Hippocampal formation (tissue), 2 donors: ENCODE results near the gene CFB.

Experiments
- DNase-seq, 2 donors: peaks; one replicate each; lab custom pipeline; 2025; lab: John Stamatoyannopoulos, UW

CFB gene

GRCh38 chr6:31948306-31948705 is 2.4 kb downstream of the CFB start:
- DNase-seq: no peak

- DNase-seq: no peak
Observed at GRCh38 chr6:31948753-31949413, 3.0 kb downstream of the CFB start.

- DNase-seq: no peak
Observed at GRCh38 chr6:31949926-31950548, 4.1 kb downstream of the CFB start.

- peak in 1 of 2 donors; percentile 20 for DNase-seq
Observed at GRCh38 chr6:31952140-31952805, 6.4 kb downstream of the CFB start.

- no peak for DNase-seq
Observed at GRCh38 chr6:31952890-31953289, 7.0 kb downstream of the CFB start.

- DNase-seq: no peak
Observed at GRCh38 chr6:31954511-31954910, 8.6 kb downstream of the CFB start.

- DNase-seq: no peak
Observed at GRCh38 chr6:31956796-31957195, 10.9 kb downstream of the CFB start.

GRCh38 chr6:31958412-31958740 is 12.5 kb downstream of the CFB start:
- no peak for DNase-seq

- peak; percentile 98 for DNase-seq
Observed at GRCh38 chr6:31958741-31959739, 13.1 kb downstream of the CFB start, which contains the start of the genes NELFE and SKIC2. NELFE (minus strand) TSS chr6:31958971; CDS start chr6:31958446, 525 bp downstream. SKIC2 (plus strand) TSS chr6:31959175; CDS start chr6:31959193, 18 bp downstream.

GRCh38 chr6:31961616-31962015 is 15.7 kb downstream of the CFB start:
- DNase-seq: no peak

GRCh38 chr6:31963921-31964320 is 18.0 kb downstream of the CFB start:
- DNase-seq: no peak

GRCh38 chr6:31965700-31966099 is 19.8 kb downstream of the CFB start:
- DNase-seq: no peak

- DNase-seq: no peak
Observed at GRCh38 chr6:31966506-31966905, 20.6 kb downstream of the CFB start.

GRCh38 chr6:31966997-31967925 is 21.4 kb downstream of the CFB start:
- no peak for DNase-seq

- no peak for DNase-seq
Observed at GRCh38 chr6:31967926-31968320, 22.0 kb downstream of the CFB start.

GRCh38 chr6:31968326-31968725 is 22.4 kb downstream of the CFB start:
- no peak for DNase-seq

- no peak for DNase-seq
Observed at GRCh38 chr6:31968791-31969711, 23.2 kb downstream of the CFB start.

- no peak for DNase-seq
Observed at GRCh38 chr6:31969712-31970603, 24.1 kb downstream of the CFB start.
